Activated gamma-delta T cell treated with Interleukin-2 at 50 U/mL for 16 hours (primary cell): ENCODE results near the gene CEMIP2.

Experiments used
- DNase-seq: peaks from one replicate; pipeline ENCODE4 v3.0.0-alpha.2; 2020

The CEMIP2 gene

GRCh38 chr9:71746023-71746757, 22.1 kb downstream of the CEMIP2 start:
- no peak for DNase-seq

- DNase-seq = no peak
Measured at GRCh38 chr9:71744754-71745521, 23.4 kb downstream of the CEMIP2 start.

- DNase-seq = no peak
Measured at GRCh38 chr9:71743882-71744281, 24.4 kb downstream of the CEMIP2 start.

GRCh38 chr9:71743217-71743705, 25.1 kb downstream of the CEMIP2 start:
- DNase-seq = no peak

- no peak for DNase-seq
Measured at GRCh38 chr9:71742703-71743102, 25.6 kb downstream of the CEMIP2 start.

GRCh38 chr9:71741926-71742648, 26.2 kb downstream of the CEMIP2 start:
- DNase-seq = no peak

- no peak for DNase-seq
Measured at GRCh38 chr9:71740199-71740598, 28.1 kb downstream of the CEMIP2 start.

- no peak for DNase-seq
Measured at GRCh38 chr9:71737455-71737854, 30.9 kb downstream of the CEMIP2 start.

GRCh38 chr9:71736236-71736635, 32.1 kb downstream of the CEMIP2 start:
- DNase-seq = no peak

GRCh38 chr9:71734950-71735349, 33.4 kb downstream of the CEMIP2 start:
- no peak for DNase-seq

GRCh38 chr9:71733176-71733575, 35.1 kb downstream of the CEMIP2 start:
- no peak for DNase-seq

GRCh38 chr9:71729816-71730526, 38.3 kb downstream of the CEMIP2 start:
- no peak for DNase-seq

GRCh38 chr9:71726723-71727122, 41.6 kb downstream of the CEMIP2 start:
- DNase-seq = no peak

GRCh38 chr9:71725590-71726338, 42.5 kb downstream of the CEMIP2 start:
- DNase-seq = no peak

- DNase-seq = no peak
Measured at GRCh38 chr9:71721855-71722254, 46.5 kb downstream of the CEMIP2 start.

GRCh38 chr9:71719562-71719961, 48.8 kb downstream of the CEMIP2 start:
- DNase-seq = no peak

- no peak for DNase-seq
Measured at GRCh38 chr9:71719088-71719487, 49.2 kb downstream of the CEMIP2 start.

GRCh38 chr9:71716138-71716909, 52.0 kb downstream of the CEMIP2 start:
- DNase-seq = no peak

- no peak for DNase-seq
Measured at GRCh38 chr9:71710856-71711255, 57.5 kb downstream of the CEMIP2 start.

- DNase-seq = no peak
Measured at GRCh38 chr9:71710201-71710600, 58.1 kb downstream of the CEMIP2 start.

GRCh38 chr9:71709384-71709783, 58.9 kb downstream of the CEMIP2 start:
- no peak for DNase-seq
